Effector CD4-positive, alpha-beta T cell (primary cell): ENCODE measurements around the gene ADIPOR2.

Experiments
- DNase-seq: peaks from one replicate; pipeline ENCODE4 v3.0.0-alpha.2; 2020

ADIPOR2 gene

DNA sequence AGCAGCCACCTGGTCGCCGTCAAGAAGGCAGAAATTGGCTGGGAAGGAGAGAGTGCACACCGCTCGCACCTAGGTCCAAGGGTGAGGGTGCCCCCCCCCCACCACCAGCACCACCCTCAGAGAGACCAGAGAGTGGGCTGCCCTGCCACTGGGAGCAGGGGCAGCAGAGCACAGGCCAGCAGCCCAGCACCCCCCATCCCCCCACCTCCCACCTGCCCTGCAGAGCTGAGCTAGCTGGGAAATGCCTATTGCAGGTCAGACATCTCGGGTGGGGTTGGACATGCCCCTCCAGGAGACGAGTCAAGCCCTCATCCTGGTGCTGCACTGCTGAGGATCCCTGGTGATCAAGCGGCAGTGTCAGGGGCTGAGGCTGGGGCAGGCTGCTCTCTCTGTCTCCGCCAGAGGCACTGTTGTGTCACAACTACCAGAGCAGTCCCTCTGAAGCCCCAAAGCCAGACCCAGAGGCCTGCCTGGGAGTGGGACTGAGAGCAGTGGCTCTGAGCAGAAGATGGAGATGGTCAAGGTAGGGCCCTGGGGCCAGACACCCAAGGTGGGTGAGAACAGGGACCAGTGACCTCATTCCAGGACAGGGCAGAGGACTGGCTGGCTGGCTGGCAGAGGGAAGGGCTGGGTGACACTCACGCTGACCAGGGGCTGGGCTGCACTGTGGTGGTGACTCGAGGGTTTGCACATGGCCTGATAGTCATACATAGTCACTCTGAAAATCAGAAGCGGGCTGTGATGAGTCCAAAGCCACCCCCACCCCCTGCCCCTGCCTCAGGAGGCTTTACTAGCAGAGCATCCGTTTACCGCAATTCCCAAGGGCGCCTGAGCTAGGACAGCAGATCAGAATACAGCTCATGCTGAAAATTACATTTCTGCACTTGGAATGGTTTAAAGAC lies 109.8 kb downstream of the ADIPOR2 start:
- DNase-seq = no peak

DNA sequence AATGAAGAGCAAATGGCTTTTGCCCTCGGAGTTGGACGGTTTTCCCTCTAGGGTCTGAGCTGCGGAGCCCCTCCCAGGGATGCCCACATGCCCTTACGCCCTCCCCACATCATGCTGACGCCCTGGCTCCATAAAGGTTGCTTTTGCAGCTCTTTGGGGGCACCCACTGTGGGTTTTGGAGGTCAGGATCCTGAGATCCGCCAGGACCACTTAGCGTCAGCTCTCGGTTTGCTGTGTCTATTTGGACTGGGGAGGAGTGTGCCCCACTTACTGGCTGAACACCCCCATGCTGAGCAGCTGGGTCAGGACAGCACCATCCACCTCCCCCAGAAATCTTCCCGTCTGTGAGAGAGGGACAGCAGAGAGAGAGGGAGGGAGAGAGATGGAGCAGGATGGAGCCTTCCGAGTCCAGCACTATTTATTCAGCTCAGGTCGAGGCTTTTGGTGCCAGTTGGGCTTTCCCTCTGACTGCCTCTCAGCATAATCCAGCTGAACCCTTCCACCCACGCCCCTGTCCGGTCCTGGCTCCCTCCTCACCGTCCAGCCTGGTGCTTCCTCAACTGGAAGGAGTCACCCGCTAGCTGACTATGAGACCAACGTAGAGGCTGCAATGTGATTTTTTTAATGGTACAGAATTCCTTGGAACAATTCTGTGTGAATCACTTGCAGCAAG lies 110.6 kb downstream of the ADIPOR2 start:
- DNase-seq = no peak

DNA sequence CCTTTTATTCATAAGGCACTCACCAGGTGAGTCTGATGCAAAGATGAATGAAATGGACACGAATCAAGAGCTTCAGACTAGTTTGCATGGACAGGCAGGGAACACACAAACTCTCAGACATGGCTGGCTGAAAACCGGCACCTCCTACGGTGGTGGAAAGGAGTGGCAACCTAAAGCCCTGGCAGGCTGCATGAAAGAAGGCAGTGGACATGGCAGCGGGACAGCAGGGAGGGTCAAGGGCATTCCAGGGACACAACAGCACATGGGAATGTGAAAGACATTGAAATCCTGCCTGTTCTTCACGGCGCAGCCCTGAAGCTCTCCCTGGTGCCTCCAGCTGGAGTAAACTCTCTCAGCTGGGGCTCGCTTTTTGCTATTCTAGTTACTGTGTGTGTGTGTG lies 112.9 kb downstream of the ADIPOR2 start:
- no peak for DNase-seq

DNA sequence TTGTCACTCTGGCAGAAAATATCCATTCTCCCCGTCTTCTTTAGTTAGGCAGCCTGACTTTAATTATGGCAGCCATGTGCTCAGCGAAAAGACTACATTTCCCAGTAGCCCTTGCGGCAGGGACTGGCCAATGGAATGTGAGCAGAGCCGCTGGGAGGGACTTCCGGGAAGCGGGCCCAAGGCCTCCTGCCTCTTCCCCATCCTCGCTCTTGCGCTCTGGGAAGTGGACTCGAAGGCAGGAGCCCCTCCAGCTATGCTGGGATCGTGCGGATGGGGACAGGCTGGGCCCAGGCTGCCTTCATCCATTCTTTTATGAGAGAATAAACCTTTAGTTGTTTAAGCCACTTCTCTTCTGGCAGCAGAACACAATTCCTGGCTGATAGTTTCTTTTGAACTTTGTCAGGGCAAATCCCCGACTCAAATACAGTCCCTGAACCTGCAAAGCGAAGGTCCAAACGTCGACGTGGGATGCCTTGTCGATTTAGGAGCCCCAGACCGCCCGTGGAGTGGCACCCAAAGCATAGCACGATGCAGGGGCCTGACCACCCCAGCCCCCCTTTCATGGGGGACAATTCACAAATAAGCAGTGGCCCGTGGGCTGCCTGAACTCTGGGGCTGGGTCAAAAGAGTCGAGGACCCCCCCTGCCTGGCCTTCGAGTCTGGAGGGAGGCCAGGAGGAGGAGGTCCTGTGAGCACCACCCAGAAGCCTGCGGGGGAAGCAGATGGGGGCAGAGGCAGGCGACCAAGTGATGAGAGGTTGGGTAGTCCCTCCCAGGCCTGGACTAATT lies 113.9 kb downstream of the ADIPOR2 start:
- DNase-seq = peak; percentile 83

DNA sequence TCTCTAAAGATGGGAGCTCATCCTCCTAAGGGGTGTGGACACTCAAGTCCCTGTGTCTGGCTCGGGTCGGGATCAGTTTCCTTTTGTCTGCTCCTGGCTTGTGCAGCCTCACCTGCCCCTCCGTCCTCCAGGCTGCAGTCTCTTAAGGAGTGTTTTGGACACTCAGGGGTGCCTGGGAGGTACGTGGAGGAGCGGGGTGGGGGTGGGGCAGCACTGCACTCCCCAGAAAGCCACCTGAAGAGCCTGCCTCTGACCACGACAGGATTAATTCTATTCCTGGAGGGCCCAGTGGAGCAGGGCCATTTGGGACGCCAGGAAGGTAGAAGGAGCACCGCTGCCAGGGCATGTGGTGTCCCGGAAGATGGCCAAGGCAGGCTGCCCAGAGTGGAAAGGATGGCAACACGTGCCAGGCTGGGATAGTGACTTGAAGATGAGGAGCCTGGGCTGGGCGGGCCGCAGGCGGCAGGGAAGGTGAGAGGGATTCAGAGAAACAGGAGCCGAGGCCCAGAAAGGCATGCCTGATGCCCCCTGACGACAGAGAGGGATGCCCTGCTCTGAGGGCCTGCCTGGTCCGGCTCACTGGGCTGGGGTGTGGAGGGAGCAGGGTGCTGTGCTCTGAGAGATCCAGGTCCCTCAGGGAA lies 114.7 kb downstream of the ADIPOR2 start:
- DNase-seq = no peak

DNA sequence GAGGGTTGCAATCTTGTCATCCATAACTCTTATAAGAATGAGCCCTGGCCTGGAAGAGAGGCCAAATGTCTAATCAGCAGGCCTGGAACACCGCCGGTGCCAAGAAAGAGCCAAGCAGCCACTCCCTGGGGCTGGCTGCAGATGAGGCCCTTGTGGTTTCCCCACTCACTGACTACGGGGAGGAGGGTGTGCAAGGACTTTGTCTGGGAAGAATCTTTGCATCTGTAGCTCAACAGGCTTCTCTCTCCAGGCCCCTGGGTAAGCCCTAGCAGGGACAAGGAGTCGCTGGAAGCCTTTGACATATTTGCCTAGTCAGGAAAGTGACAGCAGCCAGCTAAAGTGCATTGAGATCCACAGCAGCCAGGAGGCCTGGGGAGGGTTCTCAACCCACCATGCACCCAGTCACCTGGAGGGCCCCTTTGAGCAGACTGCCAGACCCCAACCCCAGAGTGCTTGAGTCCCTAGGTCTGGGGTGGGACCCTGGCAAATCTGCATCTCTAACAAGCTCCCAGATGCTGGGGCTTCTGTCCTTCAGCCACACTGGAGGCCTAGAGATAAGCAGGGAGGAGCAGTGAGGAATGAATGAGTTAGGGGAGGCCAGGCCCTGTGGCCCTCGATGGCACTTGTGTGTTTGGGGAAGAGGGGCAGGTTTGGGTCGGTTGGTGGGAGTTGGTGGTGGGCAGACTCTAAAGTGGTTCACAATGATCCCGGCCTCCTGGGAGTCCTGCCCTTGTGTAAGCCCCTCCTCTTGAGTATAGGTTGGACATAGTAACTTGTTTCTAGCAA lies 115.6 kb downstream of the ADIPOR2 start:
- DNase-seq = no peak

DNA sequence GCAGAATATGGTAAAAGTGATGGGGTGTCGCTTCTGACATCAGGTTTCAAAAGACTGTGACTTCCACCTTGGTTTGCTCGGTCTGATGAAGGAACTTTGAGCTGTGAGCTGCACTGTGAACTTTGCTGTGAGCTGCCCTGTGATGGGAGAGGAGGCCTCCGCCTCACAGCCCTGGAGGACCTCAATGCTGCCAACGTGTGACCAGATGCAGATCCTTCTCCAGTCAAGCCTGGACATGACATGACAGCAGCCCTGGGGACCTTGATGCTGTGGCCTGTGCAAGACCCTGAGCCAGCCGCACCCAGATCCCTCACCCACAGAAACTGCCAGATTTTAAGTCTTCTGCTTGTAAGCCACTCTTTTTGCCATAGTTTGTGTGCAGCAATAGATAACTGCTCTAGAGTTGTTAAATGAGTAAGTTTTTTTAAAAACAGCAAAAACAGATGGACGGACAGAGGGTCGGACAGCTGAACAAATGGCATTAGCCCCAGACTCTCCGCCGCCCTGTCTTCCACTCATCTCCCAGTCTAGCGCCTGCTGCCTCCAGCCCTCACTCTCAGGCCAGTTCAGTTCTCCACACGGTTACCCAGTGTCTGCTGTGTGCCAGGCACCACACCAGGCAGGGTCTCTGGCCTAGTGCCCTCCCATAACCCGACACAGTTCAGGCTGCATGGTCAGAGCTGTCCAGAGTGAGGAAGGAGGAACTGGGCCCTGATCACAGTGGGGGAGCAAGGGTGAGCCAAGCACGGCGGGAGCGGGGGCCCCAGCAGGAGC lies 116.4 kb downstream of the ADIPOR2 start:
- no peak for DNase-seq

DNA sequence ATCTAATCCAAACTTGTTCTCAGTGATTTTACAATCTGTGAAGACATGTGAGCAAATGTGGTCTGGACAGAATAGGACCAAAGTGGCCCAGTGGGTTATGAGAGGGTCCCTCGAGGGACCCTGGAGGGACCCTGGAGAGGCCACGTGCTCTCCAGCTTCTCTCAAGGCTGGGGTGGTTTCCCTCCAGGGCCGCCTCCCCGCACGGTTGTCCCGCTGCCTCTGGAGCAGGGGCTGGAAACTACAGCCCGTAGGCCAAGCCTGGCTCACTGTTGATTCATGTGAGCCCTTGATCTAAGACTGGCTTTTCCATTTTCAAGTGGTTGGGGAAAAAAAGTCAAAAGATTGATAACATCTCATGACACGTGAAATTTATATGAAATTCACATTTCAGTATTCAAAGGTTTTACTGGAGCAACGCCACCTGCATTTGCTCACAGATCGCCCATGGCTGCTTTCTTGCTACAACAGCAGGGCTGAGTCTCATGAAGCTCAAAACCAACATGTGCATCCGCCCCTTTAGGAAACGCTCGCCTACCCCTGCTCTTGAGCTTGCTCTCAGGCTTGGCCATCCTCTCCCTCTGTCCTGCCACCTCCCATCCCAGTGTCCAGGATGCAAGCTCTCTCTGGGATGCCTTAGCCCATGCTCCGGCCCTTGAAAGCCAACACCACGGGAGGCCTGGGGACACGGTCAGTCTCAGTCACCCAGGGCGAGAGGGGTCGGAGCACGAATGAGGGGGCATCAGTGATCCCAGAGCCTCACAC lies 117.3 kb downstream of the ADIPOR2 start:
- DNase-seq = no peak

DNA sequence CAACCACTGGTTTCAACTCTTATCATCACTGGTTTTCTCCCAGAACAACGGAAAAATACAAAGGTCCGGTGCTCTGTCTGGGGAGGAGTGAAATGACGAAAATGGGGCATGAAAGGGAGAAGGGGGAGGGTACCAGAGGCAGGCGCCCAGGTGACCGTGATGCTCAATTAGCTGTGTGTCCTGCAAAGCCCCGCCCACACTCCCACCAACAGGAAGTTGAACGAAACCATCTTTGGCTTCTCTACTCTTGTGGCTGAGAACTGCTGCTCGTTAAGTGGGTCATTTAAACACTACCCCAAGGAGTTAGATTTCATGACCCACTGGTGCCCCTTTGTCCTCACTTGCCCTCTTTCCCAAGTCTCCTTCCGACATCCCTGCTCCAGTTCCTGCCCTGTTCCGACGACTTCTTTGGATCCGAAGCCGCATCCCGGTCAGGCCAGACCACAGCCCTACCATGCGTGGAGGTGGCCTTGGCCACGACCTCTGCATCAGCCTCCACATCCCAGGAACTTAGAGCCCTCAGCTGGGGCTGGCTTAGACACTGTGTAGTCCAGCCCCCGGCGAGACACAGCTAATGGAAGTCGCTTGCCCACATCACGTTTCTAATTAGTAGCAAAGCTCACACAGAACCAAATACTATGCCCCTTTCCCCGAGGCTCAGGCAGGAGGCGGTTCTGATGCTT lies 118.1 kb downstream of the ADIPOR2 start:
- no peak for DNase-seq

DNA sequence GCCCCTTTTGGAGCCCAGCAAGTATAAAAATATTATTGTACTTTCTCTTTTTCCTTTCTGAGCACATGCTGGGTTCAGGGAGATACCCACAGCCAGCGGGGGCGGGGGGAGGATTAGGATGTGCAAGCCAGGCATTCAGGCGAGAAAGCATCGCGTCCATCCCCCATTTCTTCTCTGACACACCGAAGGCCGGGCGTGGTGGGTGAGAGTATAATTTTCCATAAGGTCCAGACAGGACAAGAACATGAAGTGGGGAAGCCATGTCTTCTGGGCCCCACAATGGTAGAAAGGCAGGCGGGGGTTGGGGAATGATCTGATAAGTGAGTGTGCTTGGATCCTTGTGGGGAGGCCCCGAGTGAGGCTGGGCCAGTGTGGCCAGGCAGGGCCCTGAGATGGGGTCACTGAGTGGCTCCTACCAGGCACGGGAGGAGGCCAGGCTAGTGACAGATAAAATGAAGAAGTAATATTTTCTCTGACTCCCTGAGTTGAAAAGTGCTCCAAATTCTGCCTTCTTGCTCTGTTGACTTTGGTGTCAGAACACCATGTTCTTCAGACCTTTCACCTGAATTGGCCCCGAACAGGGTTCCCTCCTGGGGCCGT lies 118.8 kb downstream of the ADIPOR2 start:
- DNase-seq = no peak

DNA sequence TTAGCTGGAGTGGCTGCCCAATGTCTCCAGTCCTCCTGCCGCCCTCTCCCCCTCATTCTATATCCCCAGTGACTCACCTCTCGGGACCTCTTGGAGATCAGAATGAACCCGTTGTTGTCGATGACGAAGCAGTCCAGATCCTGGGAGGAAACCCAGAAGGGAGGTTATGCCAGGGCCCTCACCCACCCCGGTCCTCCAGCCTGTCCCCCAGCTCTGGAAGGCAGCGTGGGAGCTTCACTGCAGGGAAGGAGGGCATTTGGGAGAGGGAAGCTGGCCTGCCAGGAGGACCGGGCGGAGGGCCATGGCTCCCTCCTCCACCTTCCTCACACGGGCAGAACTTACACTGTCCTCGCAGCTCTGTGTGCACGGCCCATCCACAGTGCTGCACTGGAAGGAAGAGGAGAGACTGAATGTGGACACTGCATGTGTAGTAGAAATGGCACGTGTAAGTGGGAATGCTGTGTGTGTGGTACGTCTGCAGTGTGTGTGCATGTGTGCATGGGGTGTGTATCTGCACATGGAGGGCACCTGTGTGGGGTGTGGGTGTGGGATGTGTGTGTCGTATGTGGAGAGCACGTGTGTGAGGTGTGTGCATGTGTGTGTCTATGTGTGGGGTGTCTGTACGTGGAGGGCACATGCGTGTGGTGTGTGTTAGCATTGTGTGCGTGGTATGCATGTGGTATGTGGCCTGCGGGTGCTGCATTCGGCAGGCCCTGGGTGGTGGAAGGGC lies 119.5 kb downstream of the ADIPOR2 start:
- DNase-seq = no peak

DNA sequence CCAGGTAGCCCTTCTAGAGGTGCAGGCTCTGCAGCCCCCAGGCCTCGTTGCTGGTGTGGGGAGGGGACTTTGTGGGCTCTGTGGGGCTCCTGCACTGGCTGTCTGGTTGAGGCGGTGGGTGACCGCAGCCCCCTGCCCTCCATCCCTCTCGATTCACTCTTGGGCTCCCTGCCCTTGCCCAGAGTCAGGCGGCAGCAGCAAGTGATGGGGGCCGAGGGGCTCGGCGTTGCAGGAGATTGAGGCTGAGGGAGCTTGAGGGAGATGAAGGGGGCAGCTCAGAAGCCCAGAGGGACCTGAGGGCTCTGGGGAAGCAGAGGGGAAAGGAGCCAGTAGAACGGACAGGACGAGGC lies 120.0 kb downstream of the ADIPOR2 start:
- no peak for DNase-seq

DNA sequence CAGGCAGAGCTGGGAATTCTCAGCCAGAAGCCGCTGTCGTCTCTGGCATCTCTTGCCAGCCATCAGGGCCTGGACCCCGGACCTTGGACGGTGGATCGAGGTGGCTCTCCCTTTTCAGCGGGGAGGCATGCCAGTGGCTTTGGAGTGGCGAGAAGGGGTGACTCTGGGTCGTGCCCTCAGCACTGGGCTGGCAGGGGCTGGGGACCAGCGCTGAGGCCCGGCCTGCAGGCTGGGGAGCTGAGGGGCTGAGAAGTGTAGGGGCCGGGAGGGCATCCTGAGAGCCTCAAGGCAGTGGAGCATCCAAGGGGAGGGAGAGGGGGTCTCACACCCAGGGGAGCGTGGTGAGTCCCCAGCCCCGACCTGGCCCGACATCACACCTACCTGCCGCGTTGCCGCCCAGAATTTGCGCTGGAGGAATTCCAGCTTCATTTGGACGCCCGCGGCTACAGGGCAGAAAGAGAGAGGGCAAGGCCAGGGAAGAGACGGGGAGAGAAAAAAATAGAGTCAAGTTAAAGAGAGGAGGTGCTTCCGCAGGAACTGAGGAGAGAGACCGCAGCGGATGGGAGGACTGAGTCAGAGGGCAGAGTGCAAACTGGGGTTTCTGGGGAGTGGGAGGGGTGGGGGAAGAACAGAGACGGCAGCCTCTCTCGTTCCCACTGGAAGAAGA lies 120.5 kb downstream of the ADIPOR2 start:
- no peak for DNase-seq

DNA sequence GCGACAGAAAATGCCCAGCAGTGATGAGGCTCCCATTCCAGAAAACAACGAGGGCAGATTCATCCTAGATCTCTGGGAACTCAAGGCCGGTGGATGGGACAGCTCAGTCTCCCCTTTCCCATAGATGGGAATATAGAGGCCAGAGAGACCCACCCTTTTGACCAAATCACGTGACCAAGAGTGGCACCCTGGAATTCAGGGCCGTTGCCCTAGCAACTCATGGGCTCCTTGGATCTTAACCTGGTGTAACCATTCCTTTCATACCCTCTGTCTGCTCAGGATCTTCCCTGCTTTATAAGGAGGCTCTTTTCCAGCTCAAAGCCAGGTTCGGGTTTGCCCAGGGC lies 121.0 kb downstream of the ADIPOR2 start:
- no peak for DNase-seq

DNA sequence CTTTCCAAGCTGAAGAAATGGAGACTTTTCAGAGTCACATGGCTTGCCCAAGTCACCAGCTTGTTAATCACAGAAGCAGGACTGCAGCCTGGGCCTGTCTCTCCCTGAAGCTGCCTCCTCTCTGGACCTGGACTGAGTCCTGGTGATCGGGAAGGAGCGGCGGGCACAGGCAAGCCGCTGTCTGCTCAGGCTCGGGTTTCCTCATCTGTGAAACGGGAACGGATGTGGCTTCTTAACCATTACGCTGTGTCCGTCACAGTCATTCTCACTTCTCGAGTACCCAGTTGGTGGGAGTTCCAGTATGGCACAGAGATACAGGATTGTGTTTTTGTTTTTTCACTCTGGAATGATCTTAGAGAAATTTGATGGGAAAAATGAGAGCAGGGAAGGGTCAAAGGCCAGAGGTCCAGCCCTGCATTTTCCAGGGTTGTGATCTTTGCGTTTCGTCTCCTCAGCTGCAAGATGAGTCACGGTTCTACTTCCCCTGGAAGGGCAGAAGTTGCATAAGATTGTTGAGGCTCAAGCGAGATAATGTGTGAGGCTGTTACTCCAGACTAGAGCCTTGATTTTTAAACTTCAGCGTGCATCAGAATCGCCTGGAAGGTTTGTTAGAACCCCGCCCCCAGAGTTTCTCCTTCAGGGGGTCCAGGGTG lies 121.9 kb downstream of the ADIPOR2 start:
- DNase-seq = no peak

DNA sequence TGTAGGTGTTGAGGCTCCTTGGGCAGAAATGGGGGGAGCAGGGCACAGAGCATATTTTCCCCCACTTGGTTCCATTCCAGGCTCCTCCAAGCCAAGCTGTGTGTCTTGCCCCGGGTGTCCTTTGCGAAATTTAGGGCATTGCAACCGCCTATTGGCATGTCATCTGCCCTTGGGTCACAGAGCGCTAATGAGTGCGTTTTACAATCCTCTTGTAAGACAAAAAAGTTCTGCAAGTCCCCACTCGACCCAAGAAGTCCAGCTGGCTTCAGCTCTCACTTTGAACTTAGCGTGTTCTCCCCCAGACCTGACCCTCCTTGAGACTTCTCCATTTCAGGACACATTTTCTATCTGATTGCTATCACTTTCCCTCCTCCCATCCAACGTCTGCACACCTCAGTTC lies 123.4 kb downstream of the ADIPOR2 start:
- DNase-seq = no peak

DNA sequence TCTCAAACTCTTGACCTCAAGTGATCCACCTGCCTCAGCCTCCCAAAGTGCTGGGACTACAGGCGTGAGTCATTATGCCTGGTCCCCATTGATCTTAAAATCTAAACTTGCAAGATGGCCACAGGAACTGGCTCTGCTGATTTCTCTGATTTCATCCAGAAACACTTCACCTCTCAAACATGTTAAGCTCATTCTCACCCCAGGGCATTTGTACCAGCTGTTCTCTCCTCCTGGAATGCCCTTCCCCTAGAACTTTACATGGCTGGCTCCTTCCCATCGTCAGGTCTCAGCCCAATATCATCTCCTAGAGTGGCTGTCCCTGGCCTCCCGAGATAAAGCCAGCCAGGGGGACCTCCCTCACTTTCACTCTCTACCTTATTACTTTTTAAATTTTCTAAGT lies 124.2 kb downstream of the ADIPOR2 start:
- DNase-seq = no peak
